Esophagus muscularis mucosa (tissue), 3 donors: ENCODE data around the gene SLC27A1.

Experiments
- CTCF ChIP-seq, 3 experiments: fragments of 200-600 bp in 2 of 3; fragments of 450-650 bp in 1 of 3; sonication (generic) in 2 of 3; IDR thresholded peaks; one replicate each; pipeline ENCODE4 v1.5.1; 2017 to 2019; ENCODE audit warnings: antibody characterized with exemption in 3 of 3, mild to moderate bottlenecking in 2 of 3, moderate library complexity in 1 of 3
- POLR2A ChIP-seq: fragments of 450-650 bp; IDR thresholded peaks from one replicate; pipeline ENCODE4 v1.6.1; 2017; ENCODE audit warnings: antibody characterized with exemption, moderate library complexity, mild to moderate bottlenecking, low read depth
- POLR2AphosphoS5 ChIP-seq, 2 donors: sonication (generic); formaldehyde crosslinking; IDR thresholded peaks; one replicate each; pipeline ENCODE4 v1.6.1; 2017; ENCODE audit warnings: antibody characterized with exemption in 2 of 2

GRCh38 chr19:17447704-17448130 lies 22.6 kb upstream of the SLC27A1 start:
- TF ChIP-seq CTCF (IDR thresholded peaks at IDR 0.05) (no peak), POLR2AphosphoS5 (IDR thresholded peaks at IDR 0.05) (no peak), POLR2A (no peak)
